ENCODE results near the gene HOATZ. TPM values are rescaled to one million over a fixed set of nuclear protein-coding genes. Genes with fewer than 3 reads are reported as not detected.

The HOATZ gene
- total and polyA plus RNA-seq, 12 donors, result not detected

- Histone ChIP-seq H3K4me3 (no peak overlapping the region), H3K36me3 (replicated peaks in 1 of 2) (no peaks in the 10 kb centered on the region), H3K27ac (no peak overlapping the region), H3K9me3 (replicated peaks in 1 of 3) (no peaks in the 10 kb centered on the region), H3K4me1 (replicated peaks in 1 of 2) (no peaks in the 10 kb centered on the region), H3K27me3 (no peaks in the 10 kb centered on the region)
- DNase-seq, result no peak
- intact Hi-C loops (cut with DNase I), result no loop called here
- WGBS, 4 donors, result 79 to 100% (median 89%) methylated on average over 2 of the region's 2 CpGs
- TF ChIP-seq CTCF (IDR thresholded peaks at IDR 0.05) (no peak), POLR2A (IDR thresholded peaks at IDR 0.05) (no peak)
Observed at GRCh38 chr11:111477898-111478297, 36.7 kb upstream of the HOATZ start.

GRCh38 chr11:111479666-111480065 is 34.9 kb upstream of the HOATZ start:
- Histone ChIP-seq H3K4me1 (replicated peaks in 1 of 2) (no peaks in the 10 kb centered on the region), H3K27ac (no peak overlapping the region), H3K4me3 (no peak overlapping the region), H3K27me3 (no peaks in the 10 kb centered on the region), H3K36me3 (replicated peaks in 1 of 2) (no peaks in the 10 kb centered on the region), H3K9me3 (replicated peaks in 1 of 3) (peaks cover 0 to 8% (median 0%) of the 10 kb centered on the region in 3 donors)
- TF ChIP-seq CTCF (IDR thresholded peaks at IDR 0.05) (no peak), POLR2A (IDR thresholded peaks at IDR 0.05) (no peak)
- no peak for DNase-seq
- 46 to 61% (median 56%) methylated on average over 1 of the region's 1 CpG for WGBS, 4 donors
- intact Hi-C loops (cut with DNase I), result no loop called here

GRCh38 chr11:111483431-111483830 is 31.1 kb upstream of the HOATZ start:
- TF ChIP-seq CTCF (IDR thresholded peaks at IDR 0.05) (no peak), POLR2A (IDR thresholded peaks at IDR 0.05) (no peak)
- Histone ChIP-seq H3K4me1 (replicated peaks in 1 of 2) (no peaks in the 10 kb centered on the region), H3K9me3 (replicated peaks in 1 of 3) (peaks cover 0 to 8% (median 0%) of the 10 kb centered on the region in 3 donors), H3K4me3 (no peak overlapping the region), H3K27ac (no peak overlapping the region), H3K27me3 (peaks cover 8% of the 10 kb centered on the region), H3K36me3 (replicated peaks in 1 of 2) (no peaks in the 10 kb centered on the region)
- intact Hi-C loops (cut with DNase I), result no loop called here
- DNase-seq, result no peak

GRCh38 chr11:111490496-111490895 is 24.1 kb upstream of the HOATZ start:
- peaks cover 8% of the 10 kb centered on the region for H3K27me3 ChIP-seq
- H3K36me3 ChIP-seq (replicated peaks in 1 of 2), result no peaks in the 10 kb centered on the region
- H3K27ac ChIP-seq, result no peak overlapping the region
- intact Hi-C loops (cut with DNase I), result no loop called here
- H3K4me3 ChIP-seq, result no peak overlapping the region
- no peaks in the 10 kb centered on the region for H3K9me3 ChIP-seq (replicated peaks in 1 of 3)
- no peak for TF ChIP-seq POLR2A (IDR thresholded peaks at IDR 0.05)
- TF ChIP-seq CTCF (IDR thresholded peaks at IDR 0.05), result no peak
- 79 to 96% (median 93%) methylated on average over 1 of the region's 1 CpG for WGBS, 4 donors
- H3K4me1 ChIP-seq (replicated peaks in 1 of 2), result no peaks in the 10 kb centered on the region
- DNase-seq, result no peak

Data from adrenal gland (tissue), 12 donors.